Measurements from ENCODE around the gene RSAD1.

DNA sequence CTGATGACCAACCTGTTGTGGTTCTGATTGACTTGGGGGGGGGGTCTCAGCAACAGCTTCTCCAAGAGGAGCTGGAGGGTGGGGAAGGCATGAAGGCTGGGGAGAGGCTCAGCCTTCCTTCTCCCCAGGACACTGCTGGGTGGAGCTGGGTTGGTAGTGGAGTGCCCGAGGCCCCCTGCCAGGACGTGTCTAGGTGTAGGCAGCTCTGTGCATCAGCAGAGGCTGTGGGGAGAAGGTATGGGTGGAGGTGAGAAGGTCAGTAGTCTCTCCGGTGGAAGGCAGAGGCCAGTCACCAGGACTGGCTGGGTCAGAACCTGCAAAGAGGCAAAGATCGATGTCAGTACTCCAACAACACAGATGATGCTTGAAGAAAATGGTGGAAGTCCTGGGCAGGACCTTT is 13.9 kb upstream of the RSAD1 start:
- TF ChIP-seq, protein P1, sequence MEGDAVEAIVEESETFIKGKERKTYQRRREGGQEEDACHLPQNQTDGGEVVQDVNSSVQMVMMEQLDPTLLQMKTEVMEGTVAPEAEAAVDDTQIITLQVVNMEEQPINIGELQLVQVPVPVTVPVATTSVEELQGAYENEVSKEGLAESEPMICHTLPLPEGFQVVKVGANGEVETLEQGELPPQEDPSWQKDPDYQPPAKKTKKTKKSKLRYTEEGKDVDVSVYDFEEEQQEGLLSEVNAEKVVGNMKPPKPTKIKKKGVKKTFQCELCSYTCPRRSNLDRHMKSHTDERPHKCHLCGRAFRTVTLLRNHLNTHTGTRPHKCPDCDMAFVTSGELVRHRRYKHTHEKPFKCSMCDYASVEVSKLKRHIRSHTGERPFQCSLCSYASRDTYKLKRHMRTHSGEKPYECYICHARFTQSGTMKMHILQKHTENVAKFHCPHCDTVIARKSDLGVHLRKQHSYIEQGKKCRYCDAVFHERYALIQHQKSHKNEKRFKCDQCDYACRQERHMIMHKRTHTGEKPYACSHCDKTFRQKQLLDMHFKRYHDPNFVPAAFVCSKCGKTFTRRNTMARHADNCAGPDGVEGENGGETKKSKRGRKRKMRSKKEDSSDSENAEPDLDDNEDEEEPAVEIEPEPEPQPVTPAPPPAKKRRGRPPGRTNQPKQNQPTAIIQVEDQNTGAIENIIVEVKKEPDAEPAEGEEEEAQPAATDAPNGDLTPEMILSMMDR (IDR thresholded peaks at IDR 0.05) = no peak
- TF ChIP-seq POLR2AphosphoS5 (IDR thresholded peaks at IDR 0.05; ENCODE audit: insufficient read depth in 1 of 2, low read depth in 1 of 2) = no peak

Measured in vagina (tissue), 2 donors.